Measurements from ENCODE around the gene HAPLN1.

DNA sequence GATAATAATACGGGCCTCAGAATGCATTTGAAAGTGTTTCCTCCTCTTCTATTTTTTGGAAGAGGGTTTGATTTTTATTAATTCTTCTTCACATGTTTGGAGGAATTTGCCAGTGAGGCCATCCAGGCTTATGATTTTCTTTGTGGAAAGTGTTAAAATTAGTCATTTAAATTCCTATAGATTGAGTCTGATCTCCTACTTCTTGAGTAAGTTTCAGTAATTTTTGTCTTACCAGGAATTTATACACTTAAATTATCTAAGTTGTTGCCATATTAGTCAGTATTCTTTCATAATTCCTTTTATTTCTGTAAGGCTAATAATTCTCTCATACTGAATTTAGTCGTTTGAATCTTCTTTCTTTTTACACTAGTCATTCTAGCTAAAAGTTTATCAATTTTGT is 25.2 kb upstream of the HAPLN1 start:
- TF ChIP-seq POLR2AphosphoS5 (IDR thresholded peaks at IDR 0.05; ENCODE audit: borderline replicate concordance, low read depth, low read length) (no peak), EZH2 (IDR thresholded peaks at IDR 0.05) (no peak), FOXP2 (optimal IDR thresholded peaks at IDR 0.05; ENCODE audit: control extremely low read depth, extremely low read length, insufficient read depth) (no peak)

Data from SK-N-MC (cell line).